ENCODE data around the gene NPBWR2.

NPBWR2 gene

GRCh38 chr20:64057628-64058498, 49.5 kb downstream of the NPBWR2 start:
- peak; percentile 50 for DNase-seq (ENCODE audit: low read depth, low spot score)

GRCh38 chr20:64056889-64057627, 50.3 kb downstream of the NPBWR2 start:
- DNase-seq (ENCODE audit: low read depth, low spot score), result no peak

GRCh38 chr20:64056639-64056888, 50.8 kb downstream of the NPBWR2 start:
- no peak for DNase-seq (ENCODE audit: low read depth, low spot score)

- DNase-seq (ENCODE audit: low read depth, low spot score), result no peak
Measured at GRCh38 chr20:64055893-64056638, 51.3 kb downstream of the NPBWR2 start.

- no peak for DNase-seq (ENCODE audit: low read depth, low spot score)
Measured at GRCh38 chr20:64055396-64055892, 51.9 kb downstream of the NPBWR2 start.

GRCh38 chr20:64053841-64054661, 53.3 kb downstream of the NPBWR2 start:
- DNase-seq (ENCODE audit: low read depth, low spot score), result no peak

Measured in activated CD4-positive, CD25-positive, alpha-beta regulatory T cell treated with anti-CD3 and anti-CD28 coated beads, Interleukin-2, amount 50 U/mL, for 16 hours (primary cell).